AG09309 (cell line): ENCODE measurements around the gene PPIP5K2.

Experiments used
- DNase-seq: peaks from one replicate; pipeline ENCODE4 v3.0.0-alpha.2; 2010; ENCODE audit warnings: low read depth
- H3K4me3 ChIP-seq: 2 replicates; pipeline ENCODE4 v1.5.1; 2011; ENCODE audit warnings: mild to moderate bottlenecking, low read depth, low read length, moderate library complexity; ENCODE audit not compliant: control insufficient read depth
- TF ChIP-seq, protein P1 (sequence below): IDR thresholded peaks from 2 replicates; pipeline ENCODE4 v1.5.1; 2011; ENCODE audit warnings: mild to moderate bottlenecking, low read depth, low read length, inconsistent platforms; ENCODE audit not compliant: insufficient read depth, control insufficient read depth; ENCODE audit errors: missing control alignments

PPIP5K2 gene

DNA sequence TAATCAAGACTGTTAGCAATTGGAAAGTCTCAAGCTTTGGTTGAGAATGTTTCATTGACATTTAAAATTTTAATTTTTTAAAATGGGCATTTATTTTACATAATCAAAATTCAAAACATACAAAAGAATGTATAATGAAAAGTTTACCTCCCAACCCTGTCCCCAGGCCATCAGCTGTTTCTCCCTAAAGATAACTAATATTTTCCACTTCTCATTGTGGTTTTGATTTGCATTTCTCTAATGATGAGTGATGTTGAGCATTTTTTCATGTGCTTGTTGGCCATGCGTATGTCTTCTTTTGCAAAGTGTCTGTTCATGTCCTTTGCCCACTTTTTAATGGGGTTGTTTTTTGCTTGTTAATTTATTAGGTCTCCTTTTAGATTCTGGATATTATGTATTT lies 127.0 kb downstream of the PPIP5K2 start:
- TF ChIP-seq, protein P1, sequence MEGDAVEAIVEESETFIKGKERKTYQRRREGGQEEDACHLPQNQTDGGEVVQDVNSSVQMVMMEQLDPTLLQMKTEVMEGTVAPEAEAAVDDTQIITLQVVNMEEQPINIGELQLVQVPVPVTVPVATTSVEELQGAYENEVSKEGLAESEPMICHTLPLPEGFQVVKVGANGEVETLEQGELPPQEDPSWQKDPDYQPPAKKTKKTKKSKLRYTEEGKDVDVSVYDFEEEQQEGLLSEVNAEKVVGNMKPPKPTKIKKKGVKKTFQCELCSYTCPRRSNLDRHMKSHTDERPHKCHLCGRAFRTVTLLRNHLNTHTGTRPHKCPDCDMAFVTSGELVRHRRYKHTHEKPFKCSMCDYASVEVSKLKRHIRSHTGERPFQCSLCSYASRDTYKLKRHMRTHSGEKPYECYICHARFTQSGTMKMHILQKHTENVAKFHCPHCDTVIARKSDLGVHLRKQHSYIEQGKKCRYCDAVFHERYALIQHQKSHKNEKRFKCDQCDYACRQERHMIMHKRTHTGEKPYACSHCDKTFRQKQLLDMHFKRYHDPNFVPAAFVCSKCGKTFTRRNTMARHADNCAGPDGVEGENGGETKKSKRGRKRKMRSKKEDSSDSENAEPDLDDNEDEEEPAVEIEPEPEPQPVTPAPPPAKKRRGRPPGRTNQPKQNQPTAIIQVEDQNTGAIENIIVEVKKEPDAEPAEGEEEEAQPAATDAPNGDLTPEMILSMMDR = no peak
- no peak for DNase-seq
- H3K4me3 ChIP-seq = no peak overlapping the region

DNA sequence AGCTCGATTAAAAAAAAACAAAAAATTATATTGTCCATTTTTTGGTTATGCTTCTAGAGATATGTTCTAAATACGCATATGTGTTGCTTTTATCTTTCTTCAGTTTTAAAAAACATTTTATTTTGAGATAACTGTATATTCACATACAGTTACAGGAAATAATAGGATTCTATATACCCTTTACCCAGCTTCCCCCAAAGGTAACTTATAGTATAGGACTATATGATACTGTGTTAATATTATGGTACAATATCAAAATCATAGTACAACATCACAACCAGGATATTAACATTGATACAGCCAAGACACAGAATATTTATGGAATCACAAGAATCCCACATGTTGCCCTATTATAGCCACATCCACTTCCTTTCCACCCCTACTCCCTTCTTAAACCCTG lies 129.0 kb downstream of the PPIP5K2 start:
- TF ChIP-seq, protein P1 = no peak
- no peak for DNase-seq
- no peak overlapping the region for H3K4me3 ChIP-seq

GRCh38 chr5:103254921-103255320 lies 134.8 kb downstream of the PPIP5K2 start:
- TF ChIP-seq, protein P1 = no peak
- no peak overlapping the region for H3K4me3 ChIP-seq
- DNase-seq = no peak

DNA sequence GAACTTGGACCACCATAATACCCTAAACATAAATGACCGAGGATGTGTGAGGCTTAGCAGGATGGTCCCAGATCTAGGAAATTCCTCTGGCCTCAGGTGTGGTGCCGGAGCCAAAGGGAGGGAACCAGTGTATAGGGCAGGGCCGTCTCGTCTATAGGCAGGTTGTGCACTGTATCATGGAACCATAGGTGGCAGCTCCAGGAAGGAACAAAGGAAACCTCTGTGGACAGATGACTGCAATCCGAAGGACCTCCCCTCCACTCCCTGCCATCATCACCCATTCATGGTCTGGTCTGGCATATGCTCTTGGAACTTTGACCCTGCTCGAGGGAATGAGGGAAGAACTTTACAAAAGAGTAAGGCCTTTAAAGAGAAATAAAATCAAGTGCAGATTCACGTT lies 135.6 kb downstream of the PPIP5K2 start:
- TF ChIP-seq, protein P1 = no peak
- no peak overlapping the region for H3K4me3 ChIP-seq
- DNase-seq = no peak

- TF ChIP-seq, protein P1 = no peak
- no peak overlapping the region for H3K4me3 ChIP-seq
- no peak for DNase-seq
Observed at GRCh38 chr5:103256178-103256577, 136.1 kb downstream of the PPIP5K2 start.

GRCh38 chr5:103258368-103258956 lies 138.4 kb downstream of the PPIP5K2 start, which contains the start of gene MACIR:
Gene MACIR, plus strand, starts transcription at chr5:103258763. Its CDS starts 17,157 bp downstream, at chr5:103275920.
- peak; percentile 92 for DNase-seq
- TF ChIP-seq, protein P1 = no peak
- peak within 1 kb of the TSS; percentile 98 for H3K4me3 ChIP-seq
